HL-60 (cell line): ENCODE data around the gene ABO.

Experiments
- DNase-seq, 2 experiments: peaks; one replicate each; pipeline ENCODE4 v3.0.0-alpha.2; 2010 to 2020; ENCODE audit warnings: low read depth in 1 of 2, low spot score in 1 of 2
- H3K27ac ChIP-seq: fragments of 250-450 bp; sonication (Bioruptor Pico); replicated peaks from 2 replicates; pipeline ENCODE4 v1.5.1; 2020; ENCODE audit warnings: mild to moderate bottlenecking, moderate library complexity
- H3K27me3 ChIP-seq: fragments of 250-450 bp; sonication (Bioruptor Pico); 2 replicates; pipeline ENCODE4 v1.5.1; 2021; ENCODE audit warnings: mild to moderate bottlenecking, moderate library complexity; ENCODE audit not compliant: insufficient read depth, poor library complexity, severe bottlenecking
- H3K4me3 ChIP-seq: replicated peaks from 2 replicates; pipeline ENCODE4 v1.5.1; 2011; ENCODE audit warnings: mild to moderate bottlenecking, control low read depth, low read length; ENCODE audit not compliant: insufficient read depth
- GABPA ChIP-seq: IDR thresholded peaks from 2 replicates; pipeline ENCODE4 v1.6.1; 2012; ENCODE audit warnings: low read depth
- POLR2AphosphoS5 ChIP-seq: IDR thresholded peaks from 2 replicates; pipeline ENCODE4 v1.6.1; 2012; ENCODE audit warnings: low read depth
- REST ChIP-seq: IDR thresholded peaks from 2 replicates; pipeline ENCODE4 v1.6.1; 2012; ENCODE audit warnings: low read depth; ENCODE audit not compliant: insufficient replicate concordance
- SPI1 ChIP-seq: IDR thresholded peaks from 2 replicates; pipeline ENCODE4 v1.6.1; 2012; ENCODE audit warnings: low read depth, mild to moderate bottlenecking, borderline replicate concordance
- TF ChIP-seq, protein P1 (sequence below): IDR thresholded peaks from one replicate; pipeline ENCODE4 v1.5.1; 2011; ENCODE audit warnings: low read length, control low read depth, inconsistent platforms; ENCODE audit not compliant: insufficient read depth

ABO gene

GRCh38 chr9:133254471-133254870 lies 20.5 kb downstream of the ABO start:
- Histone ChIP-seq H3K4me3 (no peak overlapping the region), H3K27me3 (peaks cover 11% of the 10 kb centered on the region), H3K27ac (no peak overlapping the region)
- TF ChIP-seq REST (no peak), SPI1 (no peak), POLR2AphosphoS5 (no peak), GABPA (no peak)
- TF ChIP-seq, protein P1, sequence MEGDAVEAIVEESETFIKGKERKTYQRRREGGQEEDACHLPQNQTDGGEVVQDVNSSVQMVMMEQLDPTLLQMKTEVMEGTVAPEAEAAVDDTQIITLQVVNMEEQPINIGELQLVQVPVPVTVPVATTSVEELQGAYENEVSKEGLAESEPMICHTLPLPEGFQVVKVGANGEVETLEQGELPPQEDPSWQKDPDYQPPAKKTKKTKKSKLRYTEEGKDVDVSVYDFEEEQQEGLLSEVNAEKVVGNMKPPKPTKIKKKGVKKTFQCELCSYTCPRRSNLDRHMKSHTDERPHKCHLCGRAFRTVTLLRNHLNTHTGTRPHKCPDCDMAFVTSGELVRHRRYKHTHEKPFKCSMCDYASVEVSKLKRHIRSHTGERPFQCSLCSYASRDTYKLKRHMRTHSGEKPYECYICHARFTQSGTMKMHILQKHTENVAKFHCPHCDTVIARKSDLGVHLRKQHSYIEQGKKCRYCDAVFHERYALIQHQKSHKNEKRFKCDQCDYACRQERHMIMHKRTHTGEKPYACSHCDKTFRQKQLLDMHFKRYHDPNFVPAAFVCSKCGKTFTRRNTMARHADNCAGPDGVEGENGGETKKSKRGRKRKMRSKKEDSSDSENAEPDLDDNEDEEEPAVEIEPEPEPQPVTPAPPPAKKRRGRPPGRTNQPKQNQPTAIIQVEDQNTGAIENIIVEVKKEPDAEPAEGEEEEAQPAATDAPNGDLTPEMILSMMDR: no peak
- DNase-seq: no peak

DNA sequence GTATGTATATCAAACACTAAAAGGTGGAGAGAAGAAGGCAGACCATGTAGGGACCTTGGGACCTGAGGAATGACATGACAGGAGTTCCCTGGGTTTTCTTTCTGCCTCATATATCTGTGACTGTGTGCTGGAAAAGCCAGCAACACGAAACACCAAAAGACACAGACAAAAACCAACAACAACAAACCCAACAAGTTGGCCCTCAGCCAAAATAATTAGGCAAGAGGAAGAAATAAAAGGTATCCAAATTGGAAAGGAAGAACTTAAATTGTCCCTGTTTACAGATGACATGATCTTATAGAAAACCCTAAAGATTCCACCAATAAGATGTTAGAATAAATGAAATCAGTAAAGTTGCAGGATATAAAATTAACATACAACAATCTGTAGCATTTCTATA lies 21.7 kb downstream of the ABO start:
- no peak overlapping the region for H3K4me3 ChIP-seq
- no peak overlapping the region for H3K27ac ChIP-seq
- no peak for DNase-seq
- peaks cover 14% of the 10 kb centered on the region for H3K27me3 ChIP-seq
- TF ChIP-seq POLR2AphosphoS5: no peak

GRCh38 chr9:133252301-133253020 lies 22.5 kb downstream of the ABO start:
- H3K4me3 ChIP-seq: no peak overlapping the region
- TF ChIP-seq REST (no peak), GABPA (no peak), SPI1 (no peak), POLR2AphosphoS5 (no peak)
- TF ChIP-seq, protein P1: no peak
- peaks cover 14% of the 10 kb centered on the region for H3K27me3 ChIP-seq
- H3K27ac ChIP-seq: no peak overlapping the region
- no peak for DNase-seq

- no peak for DNase-seq
- no peak overlapping the region for H3K27ac ChIP-seq
Observed at GRCh38 chr9:133251773-133252172, 23.2 kb downstream of the ABO start.

More at GRCh38 chr9:133251773-133252172, 23.2 kb downstream of the ABO start:
- H3K4me3 ChIP-seq: no peak overlapping the region
- peaks cover 14% of the 10 kb centered on the region for H3K27me3 ChIP-seq
- no peak for TF ChIP-seq REST
- no peak for TF ChIP-seq GABPA
- TF ChIP-seq, protein P1: no peak
- TF ChIP-seq SPI1: no peak
- no peak for TF ChIP-seq POLR2AphosphoS5
